CD4-positive, alpha-beta T cell (primary cell): ENCODE measurements around the gene GABRB3. TPM values are rescaled to one million over a fixed set of nuclear protein-coding genes. Genes with fewer than 3 reads are reported as not detected.

ENCODE experiments used
- ATAC-seq: fragments of 200-7000 bp; cut with Tn5 transposase; one replicate; pipeline ENCODE4 v1.10.0; 2022; ENCODE audit warnings: mild to moderate bottlenecking; ENCODE audit not compliant: poor library complexity
- CTCF ChIA-PET: fragments of 350-600 bp; sonication (Branson Sonifier 250); formaldehyde crosslinking; loops from one replicate; lab custom pipeline; 2021; ENCODE audit warnings: antibody characterized with exemption, inconsistent platforms; lab: Charles Lee
- POLR2A ChIA-PET: fragments of 350-600 bp; sonication (Branson Sonifier 250); formaldehyde crosslinking; loops from one replicate; lab custom pipeline; 2021; ENCODE audit warnings: antibody characterized with exemption, inconsistent platforms; lab: Charles Lee
- DNase-seq, 14 experiments: peaks; one replicate each; pipeline ENCODE4 v3.0.0-alpha.2; 2013 to 2020; ENCODE audit warnings: mixed read lengths in 2 of 14
- H3K27ac ChIP-seq, 2 donors: one replicate each; pipeline versions ENCODE4 v1.5.1 to v1.7.0; 2013; ENCODE audit warnings: low read length in 2 of 2, low read depth in 1 of 2, mild to moderate bottlenecking in 1 of 2
- H3K27me3 ChIP-seq, 2 experiments: 1 replicate in 1 of 2; 2 replicates in 1 of 2; pipeline versions ENCODE4 v1.6.1 to v1.7.0; 2013; ENCODE audit warnings: low read length in 2 of 2, control low read depth in 1 of 2, mild to moderate bottlenecking in 1 of 2, moderate library complexity in 1 of 2; ENCODE audit not compliant: insufficient read depth in 2 of 2, control insufficient read depth in 1 of 2
- H3K36me3 ChIP-seq: one replicate; pipeline ENCODE4 v1.6.1; 2013; ENCODE audit warnings: low read length, control low read depth; ENCODE audit not compliant: insufficient read depth
- H3K4me1 ChIP-seq: one replicate; pipeline ENCODE4 v1.6.1; 2013; ENCODE audit warnings: low read length, control low read depth; ENCODE audit not compliant: insufficient read depth
- H3K4me3 ChIP-seq: one replicate; pipeline ENCODE4 v1.5.1; 2013; ENCODE audit warnings: mild to moderate bottlenecking, low read length, moderate library complexity
- H3K9me3 ChIP-seq, 2 experiments: 1 replicate in 1 of 2; 2 replicates in 1 of 2; pipeline versions ENCODE4 v1.6.1 to v1.7.0; 2013; ENCODE audit warnings: low read length in 2 of 2, mild to moderate bottlenecking in 2 of 2, control low read depth in 1 of 2, moderate library complexity in 1 of 2; ENCODE audit not compliant: control insufficient read depth in 1 of 2, insufficient read depth in 1 of 2
- H3K27ac Mint-ChIP-seq: one replicate; pipeline ENCODE4 v1.8.0; 2020; ENCODE audit warnings: mixed read lengths
- H3K27me3 Mint-ChIP-seq: one replicate; pipeline ENCODE4 v1.8.0; 2021; ENCODE audit warnings: mixed read lengths
- H3K36me3 Mint-ChIP-seq: one replicate; pipeline ENCODE4 v1.8.0; 2021; ENCODE audit warnings: low read depth, mixed read lengths
- H3K4me1 Mint-ChIP-seq: one replicate; pipeline ENCODE4 v1.8.0; 2021; ENCODE audit warnings: low read depth, mixed read lengths
- H3K4me3 Mint-ChIP-seq: one replicate; pipeline ENCODE4 v1.8.0; 2020; ENCODE audit warnings: mild to moderate bottlenecking, mixed read lengths
- H3K9me3 Mint-ChIP-seq: one replicate; pipeline ENCODE4 v1.8.0; 2020; ENCODE audit warnings: mixed read lengths
- intact Hi-C, 2 experiments: fragments of 100-400 bp; cut with DNase I in 1 of 2; cut with micrococcal nuclease in 1 of 2; formaldehyde crosslinking; loops; one replicate each; pipeline versions ENCODE4 v1.15.1 to v1.9.0; 2023 to 2025; cut with DNase I, micrococcal nuclease
- total RNA-seq, 174 experiments: library from RNA in 2 of 174; stranded (reverse) in 2 of 174; gene quantifications; one replicate each; pipeline ENCODE4 v1.2.3 and lab custom pipeline; 2021 to 2026
- TF ChIP-seq, protein P1 (sequence below): fragments of 200-600 bp; IDR thresholded peaks from one replicate; pipeline ENCODE4 v1.8.0; 2022; ENCODE audit warnings: antibody characterized with exemption, mild to moderate bottlenecking

Gene GABRB3
- total RNA-seq, 2 experiments from 2014 or later: not detected

DNA sequence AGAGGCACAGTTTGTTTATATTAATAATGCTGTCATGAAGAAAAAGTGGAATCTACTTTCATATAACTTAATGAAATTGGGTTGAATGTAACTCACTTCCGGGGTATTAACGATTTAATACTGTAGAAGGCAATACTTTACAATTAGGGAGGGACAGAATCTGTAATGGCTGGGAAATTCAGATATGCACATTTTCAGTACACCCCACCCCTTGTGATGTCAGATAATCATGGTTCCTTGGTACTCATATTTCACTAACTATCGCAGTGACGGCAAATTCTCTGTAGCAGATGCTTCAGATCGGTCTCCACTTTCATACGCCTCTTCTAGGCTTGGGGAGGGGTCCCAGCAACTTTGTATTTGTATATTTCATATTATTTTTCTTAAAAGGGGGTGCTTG is 207.3 kb downstream of the GABRB3 start:
- H3K4me3 Mint-ChIP-seq: no peak overlapping the region
- ChIA-PET POLR2A (no interaction called here), CTCF (no interaction called here)
- H3K9me3 Mint-ChIP-seq: peaks cover 10% of the 10 kb centered on the region
- no peak overlapping the region for H3K4me3 ChIP-seq
- H3K9me3 ChIP-seq: peaks cover 0 to 8% of the 10 kb centered on the region in 2 experiments
- intact Hi-C loops: loop anchor here in 1 of 2 experiments (10.0 kb wide), 1 partner anchor 61 kb away; no protein-coding TSS in a partner anchor
- H3K4me1 Mint-ChIP-seq: no peaks in the 10 kb centered on the region
- no peaks in the 10 kb centered on the region for H3K27me3 Mint-ChIP-seq
- no peaks in the 10 kb centered on the region for H3K4me1 ChIP-seq
- no peaks in the 10 kb centered on the region for H3K36me3 ChIP-seq
- no peak overlapping the region for H3K27ac Mint-ChIP-seq
- H3K36me3 Mint-ChIP-seq: no peaks in the 10 kb centered on the region
- no peak for ATAC-seq
- DNase-seq: no peak
- H3K27me3 ChIP-seq: no peaks in the 10 kb centered on the region
- TF ChIP-seq, protein P1, sequence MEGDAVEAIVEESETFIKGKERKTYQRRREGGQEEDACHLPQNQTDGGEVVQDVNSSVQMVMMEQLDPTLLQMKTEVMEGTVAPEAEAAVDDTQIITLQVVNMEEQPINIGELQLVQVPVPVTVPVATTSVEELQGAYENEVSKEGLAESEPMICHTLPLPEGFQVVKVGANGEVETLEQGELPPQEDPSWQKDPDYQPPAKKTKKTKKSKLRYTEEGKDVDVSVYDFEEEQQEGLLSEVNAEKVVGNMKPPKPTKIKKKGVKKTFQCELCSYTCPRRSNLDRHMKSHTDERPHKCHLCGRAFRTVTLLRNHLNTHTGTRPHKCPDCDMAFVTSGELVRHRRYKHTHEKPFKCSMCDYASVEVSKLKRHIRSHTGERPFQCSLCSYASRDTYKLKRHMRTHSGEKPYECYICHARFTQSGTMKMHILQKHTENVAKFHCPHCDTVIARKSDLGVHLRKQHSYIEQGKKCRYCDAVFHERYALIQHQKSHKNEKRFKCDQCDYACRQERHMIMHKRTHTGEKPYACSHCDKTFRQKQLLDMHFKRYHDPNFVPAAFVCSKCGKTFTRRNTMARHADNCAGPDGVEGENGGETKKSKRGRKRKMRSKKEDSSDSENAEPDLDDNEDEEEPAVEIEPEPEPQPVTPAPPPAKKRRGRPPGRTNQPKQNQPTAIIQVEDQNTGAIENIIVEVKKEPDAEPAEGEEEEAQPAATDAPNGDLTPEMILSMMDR: no peak
- no peak overlapping the region for H3K27ac ChIP-seq

DNA sequence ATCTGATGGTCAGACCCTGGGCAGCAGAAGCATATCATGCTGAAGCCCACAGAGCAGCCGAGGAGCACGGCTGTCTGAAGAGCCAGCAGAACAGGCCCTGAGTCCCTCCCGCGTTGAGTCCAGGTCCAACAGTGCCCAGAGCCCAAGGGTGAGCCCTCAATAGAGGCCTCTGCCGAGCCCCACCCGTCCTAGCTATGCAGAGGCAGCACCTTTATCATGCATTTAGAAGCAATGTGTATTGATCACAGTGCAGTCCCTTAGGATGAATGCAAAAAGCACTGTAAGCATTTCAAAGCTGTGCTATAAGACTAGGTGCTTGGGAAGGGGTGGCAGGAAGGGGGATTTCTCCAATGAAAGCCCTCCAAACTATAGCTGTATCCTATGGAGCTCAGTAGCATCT is 208.5 kb downstream of the GABRB3 start:
- intact Hi-C loops: loop anchor here in 1 of 2 experiments (10.0 kb wide), 1 partner anchor 60 kb away; no protein-coding TSS in a partner anchor

DNA sequence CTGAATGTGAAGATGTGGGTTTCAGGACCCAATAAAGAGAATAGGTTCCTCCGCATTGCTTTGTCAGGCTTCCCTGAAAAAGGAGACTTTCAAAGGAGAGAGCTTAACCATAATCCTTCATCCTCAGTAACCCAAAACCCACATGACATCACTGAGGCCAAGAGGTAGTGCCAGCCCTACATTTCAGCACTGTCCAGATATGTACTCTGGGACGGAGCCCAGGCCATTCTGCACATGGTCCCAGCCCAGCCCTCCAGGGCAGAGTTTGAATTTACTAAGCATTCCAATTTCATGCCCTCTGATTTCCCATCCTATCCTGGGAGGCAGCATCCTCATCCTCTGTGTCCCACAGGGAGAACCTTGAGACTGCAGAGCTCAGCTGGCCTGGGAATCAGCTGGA is 210.5 kb downstream of the GABRB3 start:
- Mint-ChIP-seq H3K27me3 (no peaks in the 10 kb centered on the region), H3K9me3 (peaks cover 6% of the 10 kb centered on the region), H3K36me3 (no peaks in the 10 kb centered on the region), H3K27ac (no peak overlapping the region), H3K4me3 (no peak overlapping the region), H3K4me1 (no peaks in the 10 kb centered on the region)
- intact Hi-C loops: loop anchor here in 1 of 2 experiments (10.0 kb wide), 1 partner anchor 58 kb away; no protein-coding TSS in a partner anchor
- ATAC-seq (no peak), DNase-seq (no peak)
- Histone ChIP-seq H3K27me3 (no peaks in the 10 kb centered on the region), H3K36me3 (no peaks in the 10 kb centered on the region), H3K27ac (no peak overlapping the region), H3K4me3 (no peak overlapping the region), H3K9me3 (peaks cover 0 to 4% of the 10 kb centered on the region in 2 experiments), H3K4me1 (no peaks in the 10 kb centered on the region)
- CTCF ChIA-PET: no interaction called here
- POLR2A ChIA-PET: no interaction called here
- TF ChIP-seq, protein P1: no peak

More for the DNA sequence above, 208.5 kb downstream of the GABRB3 start:
- Mint-ChIP-seq H3K9me3 (peaks cover 11% of the 10 kb centered on the region), H3K27me3 (no peaks in the 10 kb centered on the region), H3K4me3 (no peak overlapping the region), H3K36me3 (no peaks in the 10 kb centered on the region), H3K27ac (no peak overlapping the region), H3K4me1 (no peaks in the 10 kb centered on the region)
- TF ChIP-seq, protein P1: no peak
- Histone ChIP-seq H3K36me3 (no peaks in the 10 kb centered on the region), H3K9me3 (peaks cover 0 to 4% of the 10 kb centered on the region in 2 experiments), H3K4me1 (no peaks in the 10 kb centered on the region), H3K27me3 (no peaks in the 10 kb centered on the region), H3K27ac (no peak overlapping the region), H3K4me3 (no peak overlapping the region)
- DNase-seq (no peak), ATAC-seq (no peak)
- ChIA-PET POLR2A (no interaction called here), CTCF (no interaction called here)
